Liver (tissue), 9 donors: ENCODE results near the gene CEP63. TPM values are rescaled to one million over a fixed set of nuclear protein-coding genes. Genes with fewer than 3 reads are reported as not detected.

Experiments
- DNase-seq: peaks from one replicate; pipeline ENCODE4 v3.0.0-alpha.2; 2017; ENCODE audit warnings: low spot score
- H3K27ac ChIP-seq, 2 donors: one replicate each; pipeline ENCODE4 v1.7.0; 2013; ENCODE audit warnings: inconsistent platforms in 2 of 2, low read length in 2 of 2, control low read depth in 1 of 2, low read depth in 1 of 2, mild to moderate bottlenecking in 1 of 2
- H3K27me3 ChIP-seq, 4 donors: one replicate each; pipeline versions ENCODE4 v1.6.1 to v1.7.0; 2013; ENCODE audit warnings: low read length in 3 of 4, inconsistent platforms in 1 of 4, mild to moderate bottlenecking in 1 of 4, moderate library complexity in 1 of 4; ENCODE audit not compliant: control insufficient read depth in 4 of 4, insufficient read depth in 4 of 4
- H3K36me3 ChIP-seq, 4 donors: one replicate each; pipeline versions ENCODE4 v1.6.1 to v1.7.0; 2013; ENCODE audit warnings: low read length in 3 of 4, mild to moderate bottlenecking in 3 of 4, low read depth in 1 of 4, moderate library complexity in 1 of 4; ENCODE audit not compliant: control insufficient read depth in 4 of 4, insufficient read depth in 3 of 4
- H3K4me1 ChIP-seq, 4 donors: one replicate each; pipeline versions ENCODE4 v1.6.1 to v1.7.0; 2013; ENCODE audit warnings: low read length in 3 of 4, mild to moderate bottlenecking in 3 of 4, moderate library complexity in 1 of 4; ENCODE audit not compliant: control insufficient read depth in 4 of 4, insufficient read depth in 4 of 4
- H3K4me3 ChIP-seq, 3 donors: one replicate each; pipeline versions ENCODE4 v1.6.1 to v1.7.0; 2013; ENCODE audit warnings: low read length in 3 of 3, control low read depth in 1 of 3, low read depth in 1 of 3, mild to moderate bottlenecking in 1 of 3
- H3K9ac ChIP-seq, 2 donors: one replicate each; pipeline ENCODE4 v1.7.0; 2013; ENCODE audit warnings: low read length in 2 of 2, mild to moderate bottlenecking in 2 of 2, moderate library complexity in 2 of 2, control low read depth in 1 of 2, low read depth in 1 of 2
- H3K9me3 ChIP-seq, 4 donors: one replicate each; pipeline versions ENCODE4 v1.6.1 to v1.7.0; 2013; ENCODE audit warnings: low read length in 3 of 4; ENCODE audit not compliant: control insufficient read depth in 4 of 4
- EGR1 ChIP-seq, 2 donors: IDR thresholded peaks; 2 replicates each; pipeline ENCODE4 v1.6.1; 2016 to 2018; ENCODE audit warnings: antibody characterized with exemption in 2 of 2, low read depth in 2 of 2
- FOXA2 ChIP-seq: IDR thresholded peaks from 2 replicates; pipeline ENCODE4 v1.6.1; 2016; ENCODE audit warnings: antibody characterized with exemption
- HNF4A ChIP-seq, 2 donors: conservative IDR thresholded peaks; 2 replicates each; pipeline ENCODE4 v1.6.1; 2016; ENCODE audit warnings: antibody characterized with exemption in 2 of 2, mild to moderate bottlenecking in 2 of 2
- HNF4G ChIP-seq: IDR thresholded peaks from 2 replicates; pipeline ENCODE4 v1.6.1; 2016; ENCODE audit warnings: antibody characterized with exemption
- JUND ChIP-seq, 2 donors: IDR thresholded peaks; 2 replicates each; pipeline ENCODE4 v1.6.1; 2016; ENCODE audit warnings: antibody characterized with exemption in 2 of 2
- NR2F2 ChIP-seq: IDR thresholded peaks from 2 replicates; pipeline ENCODE4 v1.6.1; 2016; ENCODE audit warnings: antibody characterized with exemption
- RAD21 ChIP-seq, 2 donors: IDR thresholded peaks; 2 replicates each; pipeline ENCODE4 v1.6.1; 2016; ENCODE audit warnings: antibody characterized with exemption in 2 of 2, mild to moderate bottlenecking in 2 of 2
- RXRA ChIP-seq, 2 donors: IDR thresholded peaks; 2 replicates each; pipeline ENCODE4 v1.6.1; 2017 to 2018; ENCODE audit warnings: antibody characterized with exemption in 2 of 2, mild to moderate bottlenecking in 1 of 2
- SP1 ChIP-seq: IDR thresholded peaks from 2 replicates; pipeline ENCODE4 v1.6.1; 2018; ENCODE audit warnings: antibody characterized with exemption, mild to moderate bottlenecking
- TAF1 ChIP-seq: conservative IDR thresholded peaks from 2 replicates; pipeline ENCODE4 v1.6.1; 2016; ENCODE audit warnings: antibody characterized with exemption, mild to moderate bottlenecking
- YY1 ChIP-seq: IDR thresholded peaks from 2 replicates; pipeline ENCODE4 v1.6.1; 2016; ENCODE audit warnings: antibody characterized with exemption, mild to moderate bottlenecking
- WGBS: extraction: QIAGEN DNeasy Blood & Tissue Kit; methylation state at CpG from one replicate; pipeline ENCODE4 v1.1.7; 2013; 5-methylcytosine and 5-hydroxymethylcytosine counted together
- polyA plus RNA-seq, 2 donors: library from polyadenylated mRNA; stranded (reverse) in 1 of 2; unstranded in 1 of 2; fragments of 200-250 nt in 1 of 2; fragments of >200 nt in 1 of 2; fragmentation: Nextera tagmentation in 1 of 2; extraction: Ambion mirVana in 1 of 2; gene quantifications; one replicate each; pipeline versions ENCODE4 v1.2.1 to v1.2.3, GENCODE V29; 2013 to 2015
- total RNA-seq, 2 donors: library from RNA; depleted of rRNA; stranded (reverse); fragments of >200 nt; gene quantifications; one replicate each; pipeline ENCODE4 v1.2.3, GENCODE V29; 2014
- TF ChIP-seq, protein P1 (sequence below): IDR thresholded peaks from 2 replicates; pipeline ENCODE4 v1.6.1; 2016; ENCODE audit warnings: antibody characterized with exemption
- TF ChIP-seq, protein P2 (sequence below): fragments of 150-350 bp; IDR thresholded peaks from 2 replicates; pipeline ENCODE4 v1.5.1; 2017; ENCODE audit warnings: improper control_type of control experiment, low read depth, low read length; ENCODE audit not compliant: missing input control
- TF ChIP-seq, protein P3 (sequence below): IDR thresholded peaks from 2 replicates; pipeline ENCODE4 v1.6.1; 2016; ENCODE audit warnings: antibody characterized with exemption, mild to moderate bottlenecking
- TF ChIP-seq, protein P4 (sequence below): IDR thresholded peaks from 2 replicates; pipeline ENCODE4 v1.6.1; 2016; ENCODE audit warnings: antibody characterized with exemption
- TF ChIP-seq, protein P5 (sequence below): IDR thresholded peaks from 2 replicates; pipeline ENCODE4 v1.6.1; 2016; ENCODE audit warnings: antibody characterized with exemption
- donor health status: healthy.
- donor health status: healthy.
- donor health status: healthy.
- donor health status: healthy.
- donor health status: healthy.

The CEP63 gene
- total and polyA plus RNA-seq, 4 donors: 8.1 to 16.1 (median 12.7) TPM

DNA sequence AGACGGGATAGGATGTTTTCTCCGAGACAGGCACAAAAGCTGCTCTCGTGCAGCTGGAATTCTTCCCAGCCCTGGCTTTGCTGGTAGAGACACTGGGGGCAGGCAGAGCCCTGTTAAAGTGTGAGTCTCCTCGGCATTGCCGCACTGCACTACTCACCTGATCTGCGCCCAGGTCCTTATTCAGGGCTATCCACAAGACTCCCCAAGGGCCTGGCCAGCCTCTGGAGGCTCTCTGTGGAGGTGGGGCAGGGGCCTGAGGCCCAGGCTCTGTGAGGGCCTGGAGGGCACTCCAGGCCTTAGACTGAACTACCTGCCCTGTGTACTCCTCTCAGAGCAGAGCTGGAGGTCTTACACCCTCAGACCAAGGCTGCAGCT, 116.6 kb downstream of the CEP63 start:
- H3K9me3 ChIP-seq: no peaks in the 10 kb centered on the region
- DNase-seq: no peak
- no peak overlapping the region for H3K27ac ChIP-seq
- no peak overlapping the region for H3K9ac ChIP-seq
- TF ChIP-seq HNF4G: no peak
- TF ChIP-seq SP1: no peak
- no peak for TF ChIP-seq JUND (IDR thresholded peaks at IDR 0.05)
- TF ChIP-seq HNF4A (conservative IDR thresholded peaks at IDR 0.05): no peak
- TF ChIP-seq YY1: no peak
- TF ChIP-seq EGR1 (IDR thresholded peaks at IDR 0.05; ENCODE audit: low read depth in 2 of 2): no peak
- TF ChIP-seq, protein P1, sequence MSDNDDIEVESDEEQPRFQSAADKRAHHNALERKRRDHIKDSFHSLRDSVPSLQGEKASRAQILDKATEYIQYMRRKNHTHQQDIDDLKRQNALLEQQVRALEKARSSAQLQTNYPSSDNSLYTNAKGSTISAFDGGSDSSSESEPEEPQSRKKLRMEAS: no peak
- H3K27me3 ChIP-seq: no peaks in the 10 kb centered on the region
- H3K4me1 ChIP-seq: peaks cover 0 to 7% (median 0%) of the 10 kb centered on the region in 4 donors
- WGBS: 89% methylated on average over 6 of the region's 6 CpGs
- H3K4me3 ChIP-seq: no peak overlapping the region
- H3K36me3 ChIP-seq: no peaks in the 10 kb centered on the region

DNA sequence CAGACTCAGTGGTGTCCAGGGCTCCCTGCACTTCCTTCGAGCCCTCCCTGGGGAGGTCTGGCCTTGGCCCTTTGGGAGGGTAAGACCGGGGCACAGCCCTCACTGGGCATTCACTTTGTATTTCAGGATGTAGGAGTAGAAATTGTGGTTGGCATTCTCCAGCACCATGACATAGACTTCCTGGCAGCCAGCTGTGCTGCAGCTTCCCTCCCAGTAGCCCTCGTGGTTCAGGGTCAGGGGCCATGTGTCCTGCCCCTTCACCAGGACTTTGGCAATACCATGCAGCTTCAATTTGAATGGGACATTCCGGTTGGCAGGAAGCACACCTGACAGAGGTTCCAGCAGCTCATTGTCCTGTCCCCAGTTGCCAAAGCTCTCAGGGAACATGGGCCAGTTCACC, 117.6 kb downstream of the CEP63 start:
- 57% methylated on average over 4 of the region's 4 CpGs for WGBS
- no peak overlapping the region for H3K4me3 ChIP-seq
- peaks cover 0 to 7% (median 0%) of the 10 kb centered on the region in 4 donors for H3K4me1 ChIP-seq
- TF ChIP-seq HNF4G (no peak), HNF4A (conservative IDR thresholded peaks at IDR 0.05) (no peak)
- TF ChIP-seq, protein P2, sequence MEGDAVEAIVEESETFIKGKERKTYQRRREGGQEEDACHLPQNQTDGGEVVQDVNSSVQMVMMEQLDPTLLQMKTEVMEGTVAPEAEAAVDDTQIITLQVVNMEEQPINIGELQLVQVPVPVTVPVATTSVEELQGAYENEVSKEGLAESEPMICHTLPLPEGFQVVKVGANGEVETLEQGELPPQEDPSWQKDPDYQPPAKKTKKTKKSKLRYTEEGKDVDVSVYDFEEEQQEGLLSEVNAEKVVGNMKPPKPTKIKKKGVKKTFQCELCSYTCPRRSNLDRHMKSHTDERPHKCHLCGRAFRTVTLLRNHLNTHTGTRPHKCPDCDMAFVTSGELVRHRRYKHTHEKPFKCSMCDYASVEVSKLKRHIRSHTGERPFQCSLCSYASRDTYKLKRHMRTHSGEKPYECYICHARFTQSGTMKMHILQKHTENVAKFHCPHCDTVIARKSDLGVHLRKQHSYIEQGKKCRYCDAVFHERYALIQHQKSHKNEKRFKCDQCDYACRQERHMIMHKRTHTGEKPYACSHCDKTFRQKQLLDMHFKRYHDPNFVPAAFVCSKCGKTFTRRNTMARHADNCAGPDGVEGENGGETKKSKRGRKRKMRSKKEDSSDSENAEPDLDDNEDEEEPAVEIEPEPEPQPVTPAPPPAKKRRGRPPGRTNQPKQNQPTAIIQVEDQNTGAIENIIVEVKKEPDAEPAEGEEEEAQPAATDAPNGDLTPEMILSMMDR: no peak
- TF ChIP-seq, protein P3, sequence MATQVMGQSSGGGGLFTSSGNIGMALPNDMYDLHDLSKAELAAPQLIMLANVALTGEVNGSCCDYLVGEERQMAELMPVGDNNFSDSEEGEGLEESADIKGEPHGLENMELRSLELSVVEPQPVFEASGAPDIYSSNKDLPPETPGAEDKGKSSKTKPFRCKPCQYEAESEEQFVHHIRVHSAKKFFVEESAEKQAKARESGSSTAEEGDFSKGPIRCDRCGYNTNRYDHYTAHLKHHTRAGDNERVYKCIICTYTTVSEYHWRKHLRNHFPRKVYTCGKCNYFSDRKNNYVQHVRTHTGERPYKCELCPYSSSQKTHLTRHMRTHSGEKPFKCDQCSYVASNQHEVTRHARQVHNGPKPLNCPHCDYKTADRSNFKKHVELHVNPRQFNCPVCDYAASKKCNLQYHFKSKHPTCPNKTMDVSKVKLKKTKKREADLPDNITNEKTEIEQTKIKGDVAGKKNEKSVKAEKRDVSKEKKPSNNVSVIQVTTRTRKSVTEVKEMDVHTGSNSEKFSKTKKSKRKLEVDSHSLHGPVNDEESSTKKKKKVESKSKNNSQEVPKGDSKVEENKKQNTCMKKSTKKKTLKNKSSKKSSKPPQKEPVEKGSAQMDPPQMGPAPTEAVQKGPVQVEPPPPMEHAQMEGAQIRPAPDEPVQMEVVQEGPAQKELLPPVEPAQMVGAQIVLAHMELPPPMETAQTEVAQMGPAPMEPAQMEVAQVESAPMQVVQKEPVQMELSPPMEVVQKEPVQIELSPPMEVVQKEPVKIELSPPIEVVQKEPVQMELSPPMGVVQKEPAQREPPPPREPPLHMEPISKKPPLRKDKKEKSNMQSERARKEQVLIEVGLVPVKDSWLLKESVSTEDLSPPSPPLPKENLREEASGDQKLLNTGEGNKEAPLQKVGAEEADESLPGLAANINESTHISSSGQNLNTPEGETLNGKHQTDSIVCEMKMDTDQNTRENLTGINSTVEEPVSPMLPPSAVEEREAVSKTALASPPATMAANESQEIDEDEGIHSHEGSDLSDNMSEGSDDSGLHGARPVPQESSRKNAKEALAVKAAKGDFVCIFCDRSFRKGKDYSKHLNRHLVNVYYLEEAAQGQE: no peak
- no peaks in the 10 kb centered on the region for H3K36me3 ChIP-seq
- no peak overlapping the region for H3K27ac ChIP-seq
- H3K27me3 ChIP-seq: no peaks in the 10 kb centered on the region
- no peak for DNase-seq
- no peaks in the 10 kb centered on the region for H3K9me3 ChIP-seq
- no peak overlapping the region for H3K9ac ChIP-seq

DNA sequence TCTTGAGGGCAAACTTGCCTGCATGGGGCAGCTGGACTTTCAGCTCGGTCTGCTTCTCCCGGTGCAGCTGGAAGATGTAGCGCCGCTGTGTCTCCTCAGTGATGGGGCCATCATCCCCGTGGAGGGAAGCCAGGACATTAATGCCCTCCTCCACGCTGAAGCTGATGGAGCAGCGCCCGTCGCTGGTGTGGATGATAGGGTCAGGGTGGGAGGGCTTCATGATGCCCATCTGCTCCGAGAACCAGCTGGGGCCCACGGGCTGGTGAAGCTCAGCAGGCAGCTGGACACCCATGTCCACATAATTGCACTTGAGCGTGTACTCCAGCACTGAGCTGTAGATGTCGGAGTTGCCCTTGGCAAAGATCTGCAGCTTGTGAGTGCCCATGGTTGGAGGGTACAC, 118.1 kb downstream of the CEP63 start:
- no peak overlapping the region for H3K27ac ChIP-seq
- 94% methylated on average over 13 of the region's 13 CpGs for WGBS
- H3K36me3 ChIP-seq: no peaks in the 10 kb centered on the region
- H3K9me3 ChIP-seq: no peaks in the 10 kb centered on the region
- peaks cover 0 to 7% (median 0%) of the 10 kb centered on the region in 4 donors for H3K4me1 ChIP-seq
- H3K9ac ChIP-seq: no peak overlapping the region
- H3K27me3 ChIP-seq: no peaks in the 10 kb centered on the region
- DNase-seq: no peak
- no peak overlapping the region for H3K4me3 ChIP-seq
- TF ChIP-seq HNF4A (conservative IDR thresholded peaks at IDR 0.05) (no peak), EGR1 (IDR thresholded peaks at IDR 0.05; ENCODE audit: low read depth in 2 of 2) (no peak), YY1 (no peak), SP1 (no peak), RAD21 (IDR thresholded peaks at IDR 0.05) (no peak), HNF4G (no peak), RXRA (IDR thresholded peaks at IDR 0.05) (no peak), FOXA2 (no peak), TAF1 (no peak), JUND (IDR thresholded peaks at IDR 0.05) (no peak), NR2F2 (no peak)
- TF ChIP-seq, protein P4, sequence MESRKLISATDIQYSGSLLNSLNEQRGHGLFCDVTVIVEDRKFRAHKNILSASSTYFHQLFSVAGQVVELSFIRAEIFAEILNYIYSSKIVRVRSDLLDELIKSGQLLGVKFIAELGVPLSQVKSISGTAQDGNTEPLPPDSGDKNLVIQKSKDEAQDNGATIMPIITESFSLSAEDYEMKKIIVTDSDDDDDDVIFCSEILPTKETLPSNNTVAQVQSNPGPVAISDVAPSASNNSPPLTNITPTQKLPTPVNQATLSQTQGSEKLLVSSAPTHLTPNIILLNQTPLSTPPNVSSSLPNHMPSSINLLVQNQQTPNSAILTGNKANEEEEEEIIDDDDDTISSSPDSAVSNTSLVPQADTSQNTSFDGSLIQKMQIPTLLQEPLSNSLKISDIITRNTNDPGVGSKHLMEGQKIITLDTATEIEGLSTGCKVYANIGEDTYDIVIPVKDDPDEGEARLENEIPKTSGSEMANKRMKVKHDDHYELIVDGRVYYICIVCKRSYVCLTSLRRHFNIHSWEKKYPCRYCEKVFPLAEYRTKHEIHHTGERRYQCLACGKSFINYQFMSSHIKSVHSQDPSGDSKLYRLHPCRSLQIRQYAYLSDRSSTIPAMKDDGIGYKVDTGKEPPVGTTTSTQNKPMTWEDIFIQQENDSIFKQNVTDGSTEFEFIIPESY: no peak
- TF ChIP-seq, protein P2: no peak
- TF ChIP-seq, protein P1: no peak
- TF ChIP-seq, protein P5, sequence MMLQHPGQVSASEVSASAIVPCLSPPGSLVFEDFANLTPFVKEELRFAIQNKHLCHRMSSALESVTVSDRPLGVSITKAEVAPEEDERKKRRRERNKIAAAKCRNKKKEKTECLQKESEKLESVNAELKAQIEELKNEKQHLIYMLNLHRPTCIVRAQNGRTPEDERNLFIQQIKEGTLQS: no peak
